ENCODE results near the gene TBK1. TPM values are rescaled to one million over a fixed set of nuclear protein-coding genes. Genes with fewer than 3 reads are reported as not detected.
"Not testable (repeated sequence)": the region's sequence is repeated elsewhere in the genome, so short reads cannot be mapped to it uniquely, and the experiment has no call there.

Gene TBK1
- total RNA-seq, 1 donor from 2014 or later = 38.7 TPM

GRCh38 chr12:64494998-64495729 lies 43.2 kb downstream of the TBK1 start:
- DNase-seq (ENCODE audit: low spot score in 2 of 2) (no peak), FAIRE-seq (no peak)

GRCh38 chr12:64496839-64497400 lies 45.0 kb downstream of the TBK1 start:
- no peak for DNase-seq (ENCODE audit: low spot score in 2 of 2)
- no peak for FAIRE-seq

- no peak for FAIRE-seq
- no peak for DNase-seq (ENCODE audit: low spot score in 2 of 2)
Observed at GRCh38 chr12:64497484-64497883, 45.6 kb downstream of the TBK1 start.

- FAIRE-seq (no peak), DNase-seq (ENCODE audit: low spot score in 2 of 2) (no peak)
Observed at GRCh38 chr12:64497903-64498302, 46.0 kb downstream of the TBK1 start.

- no peak for FAIRE-seq
- DNase-seq (ENCODE audit: low spot score in 2 of 2) = no peak
Observed at GRCh38 chr12:64500394-64500793, 48.5 kb downstream of the TBK1 start.

- FAIRE-seq (no peak), DNase-seq (ENCODE audit: low spot score in 2 of 2) (no peak)
Observed at GRCh38 chr12:64501486-64501885, 49.6 kb downstream of the TBK1 start.

GRCh38 chr12:64506955-64507354 lies 55.0 kb downstream of the TBK1 start:
- no peak for FAIRE-seq

GRCh38 chr12:64510667-64511066 lies 58.7 kb downstream of the TBK1 start:
- DNase-seq (ENCODE audit: low spot score in 2 of 2) (no peak), FAIRE-seq (no peak)

More at GRCh38 chr12:64506955-64507354, 55.0 kb downstream of the TBK1 start:
- no peak for DNase-seq (ENCODE audit: low spot score in 2 of 2)

- FAIRE-seq = no peak
- DNase-seq (ENCODE audit: low spot score in 2 of 2) = no peak
Observed at GRCh38 chr12:64518396-64518795, 66.5 kb downstream of the TBK1 start.

GRCh38 chr12:64521833-64522232 lies 69.9 kb downstream of the TBK1 start:
- no peak for FAIRE-seq
- no peak for DNase-seq (ENCODE audit: low spot score in 2 of 2)

GRCh38 chr12:64522316-64522715 lies 70.4 kb downstream of the TBK1 start:
- FAIRE-seq (no peak), DNase-seq (ENCODE audit: low spot score in 2 of 2) (no peak)

- DNase-seq (ENCODE audit: low spot score in 2 of 2) (no peak), FAIRE-seq (no peak)
Observed at GRCh38 chr12:64522807-64523206, 70.9 kb downstream of the TBK1 start.

- DNase-seq (ENCODE audit: low spot score in 2 of 2); FAIRE-seq: not testable (repeated sequence)
Observed at GRCh38 chr12:64523565-64524444, 71.9 kb downstream of the TBK1 start.

- no peak for DNase-seq (ENCODE audit: low spot score in 2 of 2)
- FAIRE-seq = no peak
Observed at GRCh38 chr12:64525461-64526160, 73.7 kb downstream of the TBK1 start.

GRCh38 chr12:64526859-64527258 lies 74.9 kb downstream of the TBK1 start:
- no peak for FAIRE-seq
- DNase-seq (ENCODE audit: low spot score in 2 of 2) = no peak

GRCh38 chr12:64528616-64529015 lies 76.7 kb downstream of the TBK1 start:
- FAIRE-seq = no peak
- DNase-seq (ENCODE audit: low spot score in 2 of 2) = no peak

GRCh38 chr12:64530566-64530965 lies 78.6 kb downstream of the TBK1 start:
- DNase-seq (ENCODE audit: low spot score in 2 of 2) = no peak
- FAIRE-seq = no peak

- DNase-seq (ENCODE audit: low spot score in 2 of 2) (no peak), FAIRE-seq (no peak)
Observed at GRCh38 chr12:64531665-64532334, 79.9 kb downstream of the TBK1 start.

- no peak for FAIRE-seq
- DNase-seq (ENCODE audit: low spot score in 2 of 2) = no peak
Observed at GRCh38 chr12:64532734-64533351, 80.9 kb downstream of the TBK1 start.

Data from frontal cortex (tissue), 4 donors.